Left lung (tissue), 10 donors: ENCODE data around the gene OR8D2. TPM values are rescaled to one million over a fixed set of nuclear protein-coding genes. Genes with fewer than 3 reads are reported as not detected.

Experiments used
- ATAC-seq: fragments of 200-7000 bp; cut with Tn5 transposase; one replicate; pipeline ENCODE4 v1.9.1; 2020; ENCODE audit warnings: moderate library complexity
- DNase-seq, 4 donors: peaks; one replicate each; pipeline ENCODE4 v3.0.0-alpha.2; 2013 to 2020
- H3K27ac ChIP-seq, 2 donors: fragments of 200-600 bp; sonication (generic) in 1 of 2; one replicate each; pipeline versions ENCODE4 v1.5.0 to v1.8.0; 2020 to 2021
- H3K27me3 ChIP-seq, 2 donors: fragments of 200-600 bp; sonication (generic) in 1 of 2; one replicate each; pipeline versions ENCODE4 v1.5.0 to v1.8.0; 2020 to 2021
- H3K36me3 ChIP-seq, 2 donors: fragments of 200-600 bp; sonication (generic) in 1 of 2; one replicate each; pipeline versions ENCODE4 v1.5.0 to v1.8.0; 2020 to 2021
- H3K4me1 ChIP-seq, 2 donors: fragments of 200-600 bp; one replicate each; pipeline ENCODE4 v1.8.0; 2021
- H3K4me3 ChIP-seq, 2 donors: fragments of 200-600 bp; sonication (generic) in 1 of 2; one replicate each; pipeline versions ENCODE4 v1.5.0 to v1.8.0; 2020 to 2021; ENCODE audit warnings: mild to moderate bottlenecking in 1 of 2
- H3K9me3 ChIP-seq, 2 donors: fragments of 200-600 bp; sonication (generic) in 1 of 2; one replicate each; pipeline versions ENCODE4 v1.5.0 to v1.8.0; 2020 to 2021
- CTCF ChIP-seq, 2 donors: fragments of 200-600 bp; sonication (generic) in 1 of 2; IDR thresholded peaks; one replicate each; pipeline versions ENCODE4 v1.5.0 to v1.8.0; 2021; ENCODE audit warnings: antibody characterized with exemption in 2 of 2
- intact Hi-C, 2 donors: fragments of 100-400 bp; cut with DNase I; formaldehyde crosslinking; loops; one replicate each; pipeline versions ENCODE4 v1.11.2 to v1.14.2; 2022
- polyA plus RNA-seq, 6 donors: library from polyadenylated mRNA; unstranded; fragments of 120-200 nt; gene quantifications; one replicate each; pipeline ENCODE4 v1.2.1, GENCODE V29; 2013; ENCODE audit not compliant: insufficient read length in 6 of 6
- total RNA-seq, 2 donors: library from RNA; stranded (reverse); fragmentation: NEBNext Ultra II Directional; extraction: Animal tissue kit (Norgen Biotek cat#: 25700); gene quantifications; one replicate each; pipeline ENCODE4 v1.2.1, GENCODE V29; 2021
- donor health status: DM: no; HTN: yes; CAD: no.
- donor health status: DM: no; HTN: no; CAD: no.

Gene OR8D2
- total and polyA plus RNA-seq, 8 donors, result not detected

- H3K27me3 ChIP-seq, result no peaks in the 10 kb centered on the region
- H3K27ac ChIP-seq, result no peak overlapping the region
- DNase-seq (no peak), ATAC-seq (no peak)
- no peaks in the 10 kb centered on the region for H3K4me1 ChIP-seq
- no peak for TF ChIP-seq CTCF (IDR thresholded peaks at IDR 0.05)
- H3K9me3 ChIP-seq, result no peaks in the 10 kb centered on the region
- no peaks in the 10 kb centered on the region for H3K36me3 ChIP-seq
- intact Hi-C loops, result no loop called here
- no peak overlapping the region for H3K4me3 ChIP-seq
Measured at GRCh38 chr11:124296016-124296415, 24.0 kb downstream of the OR8D2 start.

GRCh38 chr11:124294687-124295086 lies 25.3 kb downstream of the OR8D2 start:
- no peak for TF ChIP-seq CTCF (IDR thresholded peaks at IDR 0.05)
- Histone ChIP-seq H3K4me3 (no peak overlapping the region), H3K27me3 (no peaks in the 10 kb centered on the region), H3K9me3 (no peaks in the 10 kb centered on the region), H3K27ac (no peak overlapping the region), H3K4me1 (no peaks in the 10 kb centered on the region), H3K36me3 (no peaks in the 10 kb centered on the region)
- DNase-seq (no peak), ATAC-seq (no peak)
- intact Hi-C loops, result no loop called here

- Histone ChIP-seq H3K36me3 (no peaks in the 10 kb centered on the region), H3K4me1 (no peaks in the 10 kb centered on the region), H3K4me3 (no peak overlapping the region), H3K27me3 (no peaks in the 10 kb centered on the region), H3K9me3 (peaks cover 0 to 7% of the 10 kb centered on the region in 2 donors), H3K27ac (no peak overlapping the region)
- no peak for TF ChIP-seq CTCF (IDR thresholded peaks at IDR 0.05)
- peak in 1 of 4 donors; percentile 1 for DNase-seq
- intact Hi-C loops, result no loop called here
- no peak for ATAC-seq
Measured at GRCh38 chr11:124285610-124286344, 34.2 kb downstream of the OR8D2 start.

GRCh38 chr11:124278261-124278660 lies 41.7 kb downstream of the OR8D2 start:
- Histone ChIP-seq H3K27me3 (no peaks in the 10 kb centered on the region), H3K4me3 (no peak overlapping the region), H3K4me1 (no peaks in the 10 kb centered on the region), H3K9me3 (peaks cover 0 to 4% of the 10 kb centered on the region in 2 donors), H3K27ac (no peak overlapping the region), H3K36me3 (no peaks in the 10 kb centered on the region)
- ATAC-seq (no peak), DNase-seq (no peak)
- intact Hi-C loops, result no loop called here
- no peak for TF ChIP-seq CTCF (IDR thresholded peaks at IDR 0.05)

GRCh38 chr11:124277804-124278203 lies 42.2 kb downstream of the OR8D2 start:
- DNase-seq (peak in 1 of 4 donors; percentile 1), ATAC-seq (no peak)
- Histone ChIP-seq H3K27me3 (no peaks in the 10 kb centered on the region), H3K4me3 (no peak overlapping the region), H3K36me3 (no peaks in the 10 kb centered on the region), H3K9me3 (peaks cover 0 to 4% of the 10 kb centered on the region in 2 donors), H3K27ac (no peak overlapping the region), H3K4me1 (no peaks in the 10 kb centered on the region)
- no peak for TF ChIP-seq CTCF (IDR thresholded peaks at IDR 0.05)
- intact Hi-C loops, result no loop called here
